NCI-H524 treated with DMSO at 0.1 percent for 48 hours (cell line): ENCODE results near the gene CATSPERB.
"Not testable (repeated sequence)": the region's sequence is repeated elsewhere in the genome, so short reads cannot be mapped to it uniquely, and the experiment has no call there.

ENCODE experiments used
- DNase-seq: peaks from one replicate; lab custom pipeline; 2025; lab: John Stamatoyannopoulos, UW

Gene CATSPERB

GRCh38 chr14:91575469-91576208 lies 156.2 kb downstream of the CATSPERB start:
- DNase-seq = no peak

GRCh38 chr14:91573894-91574837 lies 157.7 kb downstream of the CATSPERB start:
- DNase-seq = no peak

- no peak for DNase-seq
Measured at GRCh38 chr14:91573528-91573893, 158.4 kb downstream of the CATSPERB start.

GRCh38 chr14:91570021-91570420 lies 161.9 kb downstream of the CATSPERB start:
- DNase-seq = no peak

- DNase-seq = no peak
Measured at GRCh38 chr14:91569301-91569700, 162.6 kb downstream of the CATSPERB start.

GRCh38 chr14:91568626-91569025 lies 163.3 kb downstream of the CATSPERB start:
- no peak for DNase-seq

GRCh38 chr14:91567827-91568226 lies 164.1 kb downstream of the CATSPERB start:
- not testable (repeated sequence) for DNase-seq

- DNase-seq = no peak
Measured at GRCh38 chr14:91555531-91555930, 176.4 kb downstream of the CATSPERB start.

GRCh38 chr14:91554535-91555332 lies 177.2 kb downstream of the CATSPERB start:
- no peak for DNase-seq

- DNase-seq = no peak
Measured at GRCh38 chr14:91548108-91548507, 183.8 kb downstream of the CATSPERB start.

- peak; percentile 100 for DNase-seq
Measured at GRCh38 chr14:91545946-91546716, 185.8 kb downstream of the CATSPERB start.

- DNase-seq = no peak
Measured at GRCh38 chr14:91545204-91545603, 186.7 kb downstream of the CATSPERB start.

- DNase-seq = no peak
Measured at GRCh38 chr14:91536327-91536726, 195.6 kb downstream of the CATSPERB start.

GRCh38 chr14:91534059-91534458 lies 197.8 kb downstream of the CATSPERB start:
- not testable (repeated sequence) for DNase-seq

GRCh38 chr14:91533623-91534022 lies 198.3 kb downstream of the CATSPERB start:
- DNase-seq = no peak
